ENCODE measurements around the gene TMEM263.

DNA sequence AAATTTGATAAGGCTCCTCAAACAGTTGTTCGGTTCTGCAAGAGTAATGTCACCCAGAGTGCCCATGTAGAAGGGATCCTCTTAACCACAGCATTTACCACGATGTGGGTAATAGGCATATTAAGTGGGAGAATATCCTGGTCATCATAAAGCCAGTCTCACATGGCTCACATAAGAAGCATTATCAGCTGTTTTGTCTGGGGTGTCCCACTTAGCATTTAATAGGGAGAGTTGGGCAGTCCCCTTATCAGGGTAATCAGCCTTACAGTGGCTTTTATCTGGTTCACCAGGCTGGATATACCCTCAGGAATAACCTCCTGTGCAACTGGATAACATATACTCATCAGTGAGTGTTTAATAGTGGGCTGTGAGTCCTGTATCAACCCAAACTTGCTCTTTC is 12.9 kb upstream of the TMEM263 start:
- TF ChIP-seq CTCF (IDR thresholded peaks at IDR 0.05) (no peak), POLR2A (IDR thresholded peaks at IDR 0.05) (no peak)
